ENCODE measurements around the gene PEX11A. TPM values are rescaled to one million over a fixed set of nuclear protein-coding genes. Genes with fewer than 3 reads are reported as not detected.
A peak's percentile ranks its signal among the peaks of the same experiment; 100 is the strongest.

Gene PEX11A
- polyA plus RNA-seq, 1 donor: 6.2 TPM

DNA sequence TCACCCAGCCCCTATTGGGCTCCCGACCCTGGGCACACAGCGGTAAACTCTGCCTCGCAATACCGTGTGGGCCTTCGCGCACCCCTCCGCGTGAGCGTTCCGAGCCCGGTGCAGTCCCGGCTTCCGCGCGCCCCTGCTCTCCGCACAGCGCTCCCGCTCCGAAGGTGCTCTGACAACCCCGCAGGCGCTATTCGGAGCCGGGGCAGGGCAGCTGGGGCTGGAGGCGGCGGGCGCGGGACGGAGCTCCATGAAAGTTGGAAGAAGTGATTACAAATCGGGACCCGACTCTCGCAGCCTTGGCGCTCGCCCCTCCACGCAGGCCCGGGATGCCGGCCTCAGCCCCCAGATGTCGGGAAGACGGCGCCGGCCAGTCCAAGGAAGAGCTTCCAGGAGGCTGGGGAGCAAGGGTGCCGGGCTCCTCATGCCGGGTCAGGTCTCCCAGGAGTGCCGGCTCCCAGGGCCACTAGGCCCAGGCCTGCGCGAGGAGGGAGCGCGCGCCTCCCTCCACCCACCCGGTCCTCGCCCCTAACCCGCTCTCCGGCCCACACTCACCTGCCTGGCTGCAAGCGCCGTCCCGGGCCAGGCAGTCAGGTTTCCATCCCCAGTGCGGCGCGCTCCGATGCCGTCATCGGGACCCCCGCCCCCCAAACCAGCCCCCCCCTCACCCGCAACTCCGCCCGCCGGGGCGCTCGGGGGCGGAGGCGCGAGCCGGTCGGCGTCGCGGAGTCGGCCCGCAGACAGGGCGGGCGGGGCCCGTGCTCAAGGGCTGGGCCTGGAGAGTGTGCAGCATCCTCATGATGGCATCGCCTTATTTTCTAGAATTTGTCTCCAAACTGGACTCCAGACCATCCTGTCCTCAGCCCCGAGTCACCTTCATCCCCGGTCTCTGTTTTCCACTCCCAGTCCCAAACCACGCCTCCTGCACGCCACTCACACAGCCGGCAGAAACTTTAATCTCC lies 35.4 kb downstream of the PEX11A start, which contains the start of gene KIF7:
Gene KIF7 (minus strand): TSS at position 621 of the 959 bp plus-strand sequence. CDS start 2,537 bp downstream, outside the sequence.
- peak; percentile 76 for DNase-seq

GRCh38 chr15:89654301-89654761 lies 36.2 kb downstream of the PEX11A start:
- DNase-seq: no peak

- no peak for DNase-seq
Observed at GRCh38 chr15:89653578-89653977, 37.0 kb downstream of the PEX11A start.

DNA sequence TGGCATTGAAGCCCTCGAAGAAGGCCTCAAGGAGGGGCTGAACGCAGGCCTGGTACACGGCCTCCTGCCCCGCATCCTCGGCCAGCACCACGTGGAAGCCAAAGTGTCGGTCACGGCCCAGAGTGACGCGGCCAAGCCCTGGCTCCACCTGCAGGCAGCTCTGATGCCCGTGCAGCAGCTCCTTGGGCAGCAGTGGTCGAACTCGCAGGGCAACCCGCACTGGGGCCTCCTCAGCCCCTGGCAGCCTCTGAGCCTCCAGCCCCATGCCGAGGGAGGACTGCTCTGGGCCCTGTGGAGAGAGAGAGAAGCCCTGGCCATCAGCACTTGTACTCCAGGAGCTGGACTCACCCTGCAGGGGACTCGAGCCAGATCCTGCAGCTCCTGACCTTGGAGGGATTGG lies 37.9 kb downstream of the PEX11A start:
- no peak for DNase-seq

DNA sequence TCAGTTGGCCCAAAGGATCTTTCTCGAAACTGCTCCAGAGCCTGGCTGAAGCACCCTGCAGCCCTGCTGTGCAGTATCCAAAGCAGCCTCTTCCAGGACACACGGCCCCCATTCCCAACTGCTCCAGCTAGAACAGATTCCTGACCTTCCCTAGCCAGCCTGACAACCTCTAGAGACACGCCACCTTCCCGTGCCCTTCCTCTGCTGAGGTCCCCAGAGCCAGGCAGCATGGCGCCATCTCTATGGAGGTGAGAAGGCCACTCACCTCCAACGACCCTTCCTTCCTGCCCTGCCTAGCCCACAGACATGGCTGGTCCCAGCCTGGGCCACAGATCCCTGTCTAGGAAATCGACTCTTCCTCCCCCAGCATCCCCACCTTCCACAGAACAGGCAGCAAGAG lies 38.4 kb downstream of the PEX11A start:
- DNase-seq: no peak

DNA sequence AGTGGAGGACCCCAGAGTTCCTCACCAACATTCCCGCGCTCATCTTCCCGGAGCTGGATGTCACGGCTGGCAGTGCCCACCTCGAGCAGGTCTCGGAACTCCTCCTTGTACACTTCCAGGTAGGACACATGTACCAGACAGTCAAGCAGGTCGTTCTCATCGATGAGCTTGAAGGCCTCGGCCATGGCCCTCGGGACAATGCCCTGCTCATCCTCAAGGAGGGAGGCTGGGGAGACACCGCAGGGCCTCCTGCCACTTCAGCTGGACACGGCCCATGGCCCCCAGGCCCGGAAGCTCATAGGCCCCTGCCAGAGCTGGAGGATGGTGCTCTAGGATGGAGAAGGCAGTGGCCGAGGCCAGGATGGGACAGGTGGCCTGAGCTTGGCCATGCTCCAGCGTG lies 40.8 kb downstream of the PEX11A start:
- no peak for DNase-seq

DNA sequence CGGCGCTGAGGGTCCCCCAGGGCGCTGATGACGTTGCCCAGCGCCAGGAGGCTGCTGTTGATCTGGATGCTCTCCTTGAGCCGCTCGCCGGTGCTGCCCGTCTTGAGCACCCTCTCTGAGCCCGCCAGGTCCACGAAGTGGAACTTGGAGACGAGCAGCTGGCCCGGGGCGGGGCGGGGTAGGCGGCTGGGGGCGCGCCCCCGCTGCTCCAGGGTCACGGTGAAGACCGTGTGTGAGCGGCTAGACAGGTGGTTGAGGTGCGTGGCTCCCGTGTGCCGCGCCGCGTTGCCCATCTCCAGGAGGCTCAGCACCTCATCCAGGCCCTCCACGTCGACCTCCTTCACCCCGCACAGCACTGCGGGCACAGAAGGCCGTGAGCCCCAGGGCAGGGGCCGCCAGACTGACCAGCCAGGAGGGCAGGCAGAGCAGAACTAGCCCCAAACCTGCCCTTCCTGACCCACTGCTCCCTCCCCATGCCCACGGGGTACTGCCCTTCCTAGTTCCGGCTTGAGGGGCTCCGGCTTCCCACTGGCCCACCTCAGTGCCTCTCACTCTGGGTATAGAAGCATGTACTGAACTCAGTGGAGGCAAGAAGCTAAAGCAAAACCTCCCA lies 41.4 kb downstream of the PEX11A start:
- DNase-seq: no peak

- no peak for DNase-seq
Observed at GRCh38 chr15:89648106-89649012, 42.2 kb downstream of the PEX11A start.

DNA sequence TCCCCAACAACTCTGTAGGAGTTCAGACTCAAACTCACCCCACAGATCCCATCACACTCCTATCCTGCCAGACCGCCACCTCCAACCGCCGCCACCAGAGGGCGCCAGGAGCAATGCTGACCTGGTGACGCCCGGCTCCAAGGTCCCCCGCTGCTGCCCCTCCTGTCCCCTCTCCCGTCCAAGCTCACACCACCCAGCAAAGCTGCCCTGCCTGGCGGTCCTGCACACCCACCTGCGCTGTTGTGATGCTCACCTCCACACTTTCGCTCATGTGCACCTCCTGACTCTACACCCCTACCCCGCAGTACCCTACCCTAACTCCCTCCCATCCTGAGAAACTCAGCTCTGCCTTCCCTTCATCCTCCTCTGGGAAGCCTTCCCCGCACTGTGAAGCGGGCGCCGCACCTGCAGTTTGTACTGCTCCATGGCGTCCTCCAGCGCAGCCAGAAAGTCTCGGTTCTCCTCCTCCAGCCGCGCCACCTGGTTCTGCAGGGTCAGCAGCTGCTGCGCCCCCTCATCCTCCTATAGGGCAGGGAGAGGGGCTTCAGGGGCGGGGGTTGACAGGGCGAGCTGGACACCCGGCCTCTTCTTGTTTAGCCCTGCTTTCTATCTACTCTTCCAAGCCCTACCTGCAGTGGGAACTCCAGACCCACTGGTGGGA lies 43.2 kb downstream of the PEX11A start:
- DNase-seq: peak; percentile 66

DNA sequence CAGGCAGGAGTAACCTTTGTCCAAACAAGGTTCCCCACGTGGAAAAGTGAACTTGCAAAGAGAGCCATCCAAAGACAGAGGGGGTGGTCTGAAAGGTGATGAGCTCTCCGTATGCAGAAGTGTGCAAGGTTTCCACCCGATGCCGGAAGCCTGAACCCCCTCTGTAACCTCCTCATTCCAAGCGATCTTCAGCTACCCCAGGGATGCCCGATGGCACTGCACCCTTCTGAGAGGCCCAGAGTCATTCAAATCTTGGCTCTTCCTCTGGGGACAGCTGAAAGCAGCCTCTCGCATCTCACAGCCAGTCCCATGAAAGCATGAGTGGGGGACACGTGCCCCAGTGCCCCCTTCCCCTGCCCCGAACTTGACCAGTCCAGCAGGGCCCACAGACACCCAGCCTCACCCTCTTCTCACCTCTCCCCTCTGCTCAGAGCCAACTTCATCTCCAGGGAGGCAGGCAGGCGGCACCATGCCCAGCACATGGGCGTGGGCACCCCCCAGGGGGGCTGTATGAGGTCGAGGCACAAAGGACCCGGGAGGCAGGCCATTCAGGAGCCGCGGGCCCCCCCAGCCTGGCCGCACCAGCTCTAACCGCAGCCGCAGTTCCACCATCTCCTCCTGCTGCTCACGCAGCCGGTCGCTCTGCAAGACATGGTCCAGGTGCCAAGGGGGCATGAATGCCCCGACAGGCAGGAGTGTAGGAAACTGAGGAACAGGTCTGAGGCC lies 44.0 kb downstream of the PEX11A start:
- DNase-seq: no peak

DNA sequence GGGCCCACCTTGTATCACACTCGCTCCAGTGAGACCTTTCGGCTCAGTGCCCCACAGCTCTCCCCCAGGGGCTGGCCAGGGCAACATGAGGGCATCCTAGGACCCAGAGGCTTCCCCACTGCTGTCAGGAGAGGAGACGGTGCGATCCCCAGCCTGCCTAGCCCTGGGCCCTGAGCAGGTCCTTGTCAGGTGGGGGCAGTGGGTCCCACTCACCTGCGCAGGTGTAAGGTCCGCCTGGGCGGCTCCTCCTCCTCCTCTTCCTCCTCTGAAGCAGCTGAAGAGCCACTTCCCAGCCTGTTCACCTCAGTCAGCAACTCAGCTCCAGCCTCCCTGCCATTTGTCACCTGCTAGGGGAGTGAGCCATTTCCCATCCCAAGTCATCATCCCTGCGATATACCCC lies 44.9 kb downstream of the PEX11A start:
- DNase-seq: no peak

DNA sequence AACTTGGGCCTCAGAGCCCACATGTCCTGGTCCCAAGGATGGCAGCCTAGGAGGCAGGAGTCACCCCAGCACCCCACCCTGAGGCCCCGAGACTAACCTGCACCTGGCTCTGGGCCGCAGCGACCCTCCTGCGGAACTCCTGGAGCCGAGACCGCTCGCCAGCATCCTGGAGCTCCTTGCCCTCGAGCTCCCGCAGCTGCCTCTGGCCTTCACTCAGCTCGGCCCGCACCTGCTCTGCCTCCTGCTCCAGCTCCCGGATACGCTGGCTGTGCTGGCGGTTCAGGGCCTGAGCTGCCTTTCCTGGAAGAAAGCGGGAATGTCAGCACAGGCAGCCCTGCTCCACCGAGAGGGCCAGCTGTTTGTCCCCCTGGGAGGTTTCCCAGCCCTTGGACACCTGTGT lies 48.4 kb downstream of the PEX11A start:
- no peak for DNase-seq

GRCh38 chr15:89641053-89641452 lies 49.5 kb downstream of the PEX11A start:
- no peak for DNase-seq

GRCh38 chr15:89640245-89640644 lies 50.3 kb downstream of the PEX11A start:
- DNase-seq: no peak

GRCh38 chr15:89633585-89633984 lies 57.0 kb downstream of the PEX11A start:
- no peak for DNase-seq

DNA sequence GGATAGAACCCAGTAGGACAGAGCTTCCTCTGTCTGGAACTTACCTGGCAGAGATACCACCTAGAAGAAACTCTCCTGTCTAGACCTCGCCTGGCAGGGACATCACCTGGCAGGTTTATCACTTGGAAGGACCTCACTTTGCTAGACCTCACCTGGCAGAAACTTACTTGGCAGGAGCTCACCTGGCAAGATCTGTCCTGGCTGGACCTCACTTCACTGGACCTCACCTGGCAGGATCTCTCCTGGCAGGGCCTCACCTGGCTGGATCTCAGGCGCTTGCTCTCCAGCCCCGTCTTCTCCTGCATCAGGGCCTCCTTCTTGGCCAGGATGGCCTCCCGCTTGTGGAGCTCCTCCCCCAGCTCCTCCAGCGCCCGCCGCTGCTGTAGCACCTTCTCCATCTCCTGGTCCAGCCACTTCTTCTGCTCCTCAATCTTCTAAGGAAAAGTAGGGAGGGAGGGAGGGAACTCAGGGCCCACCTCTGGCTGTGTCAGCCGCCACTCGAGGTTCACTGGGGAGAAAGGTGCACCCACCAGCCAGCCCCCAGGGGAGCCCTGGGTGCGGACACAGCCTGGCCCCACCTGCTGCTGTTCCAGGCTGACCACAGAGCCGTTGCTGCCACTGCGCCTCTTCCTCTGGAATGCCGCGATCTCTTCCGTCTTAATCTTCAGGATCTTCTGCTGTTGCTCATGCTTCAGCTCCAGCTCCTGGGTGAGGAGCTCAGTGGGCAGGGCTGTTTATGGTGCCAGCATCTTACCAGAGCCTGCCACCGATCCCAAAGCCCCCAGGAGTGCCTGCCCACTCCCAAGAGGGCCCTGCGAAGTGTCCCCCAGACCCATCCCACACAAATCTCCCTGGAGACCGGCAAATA lies 57.8 kb downstream of the PEX11A start:
- DNase-seq: no peak

GRCh38 chr15:89631902-89632264 lies 58.7 kb downstream of the PEX11A start:
- DNase-seq: no peak
